ENCODE results near the gene STX16.

The STX16 gene

GRCh38 chr20:58700121-58700821 lies 49.2 kb downstream of the STX16 start:
- no peak for DNase-seq

- no peak for DNase-seq
Measured at GRCh38 chr20:58700823-58701222, 49.7 kb downstream of the STX16 start.

GRCh38 chr20:58701431-58702160 lies 50.5 kb downstream of the STX16 start:
- no peak for DNase-seq

GRCh38 chr20:58702161-58702510 lies 51.1 kb downstream of the STX16 start:
- DNase-seq: no peak

- DNase-seq: no peak
Measured at GRCh38 chr20:58702859-58703648, 52.0 kb downstream of the STX16 start.

GRCh38 chr20:58703765-58704371 lies 52.8 kb downstream of the STX16 start:
- no peak for DNase-seq

GRCh38 chr20:58705208-58705926 lies 54.3 kb downstream of the STX16 start:
- DNase-seq: no peak

- no peak for DNase-seq
Measured at GRCh38 chr20:58706150-58706892, 55.2 kb downstream of the STX16 start.

GRCh38 chr20:58706975-58707681 lies 56.0 kb downstream of the STX16 start:
- no peak for DNase-seq

- no peak for DNase-seq
Measured at GRCh38 chr20:58707770-58708169, 56.7 kb downstream of the STX16 start.

GRCh38 chr20:58708246-58708931 lies 57.3 kb downstream of the STX16 start:
- DNase-seq: no peak

- no peak for DNase-seq
Measured at GRCh38 chr20:58709013-58709702, 58.1 kb downstream of the STX16 start.

- DNase-seq: no peak
Measured at GRCh38 chr20:58709703-58710039, 58.6 kb downstream of the STX16 start.

- no peak for DNase-seq
Measured at GRCh38 chr20:58710481-58711265, 59.6 kb downstream of the STX16 start.

- DNase-seq: no peak
Measured at GRCh38 chr20:58711266-58712051, 60.4 kb downstream of the STX16 start.

- DNase-seq: no peak
Measured at GRCh38 chr20:58712151-58712791, 61.2 kb downstream of the STX16 start.

GRCh38 chr20:58712806-58713731 lies 62.0 kb downstream of the STX16 start:
- DNase-seq: no peak

Data from NCI-H1417 (cell line).